IPS-15b (cell line): ENCODE results near the gene GPC3.
"Not testable (repeated sequence)": the region's sequence is repeated elsewhere in the genome, so short reads cannot be mapped to it uniquely, and the experiment has no call there.

Experiments
- H3K27me3 ChIP-seq: one replicate; pipeline ENCODE4 v1.6.1; 2013; ENCODE audit warnings: low read length; ENCODE audit not compliant: control insufficient read depth, insufficient read depth
- H3K36me3 ChIP-seq: one replicate; pipeline ENCODE4 v1.6.1; 2013; ENCODE audit warnings: low read length; ENCODE audit not compliant: control insufficient read depth, insufficient read depth
- H3K4me1 ChIP-seq: one replicate; pipeline ENCODE4 v1.6.1; 2013; ENCODE audit warnings: mild to moderate bottlenecking, low read length; ENCODE audit not compliant: control insufficient read depth, insufficient read depth
- H3K4me3 ChIP-seq: one replicate; pipeline ENCODE4 v1.5.1; 2013; ENCODE audit warnings: low read depth, low read length
- H3K9ac ChIP-seq: one replicate; pipeline ENCODE4 v1.6.1; 2013; ENCODE audit warnings: low read depth, mild to moderate bottlenecking, low read length
- H3K9me3 ChIP-seq: one replicate; pipeline ENCODE4 v1.6.1; 2013; ENCODE audit warnings: mild to moderate bottlenecking, low read length; ENCODE audit not compliant: control insufficient read depth, insufficient read depth

GPC3 gene

DNA sequence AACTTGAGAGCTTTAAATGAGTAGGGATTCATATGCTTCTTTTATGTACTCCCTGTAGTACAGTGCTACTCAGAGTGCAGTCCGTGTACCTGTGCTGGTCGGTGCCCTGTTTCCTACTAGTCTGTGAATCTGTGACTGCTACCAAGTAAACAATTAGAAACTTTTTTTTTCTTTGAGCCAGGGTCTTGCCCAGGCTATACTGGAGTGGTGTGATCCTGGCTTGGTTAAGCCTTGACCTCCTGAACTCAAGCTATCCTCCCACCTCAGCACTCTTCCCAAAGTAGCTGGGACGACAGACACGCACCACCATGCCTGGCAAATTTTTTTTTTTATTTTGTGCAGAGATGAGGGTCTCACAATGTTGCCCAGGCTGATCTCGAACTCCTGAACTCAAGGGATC, 6.4 kb upstream of the GPC3 start:
- Histone ChIP-seq H3K4me1 (peaks cover 24% of the 10 kb centered on the region), H3K4me3 (no peak overlapping the region), H3K36me3 (no peaks in the 10 kb centered on the region), H3K27me3 (peaks cover 6% of the 10 kb centered on the region), H3K9ac (no peak overlapping the region), H3K9me3 (no peaks in the 10 kb centered on the region)

DNA sequence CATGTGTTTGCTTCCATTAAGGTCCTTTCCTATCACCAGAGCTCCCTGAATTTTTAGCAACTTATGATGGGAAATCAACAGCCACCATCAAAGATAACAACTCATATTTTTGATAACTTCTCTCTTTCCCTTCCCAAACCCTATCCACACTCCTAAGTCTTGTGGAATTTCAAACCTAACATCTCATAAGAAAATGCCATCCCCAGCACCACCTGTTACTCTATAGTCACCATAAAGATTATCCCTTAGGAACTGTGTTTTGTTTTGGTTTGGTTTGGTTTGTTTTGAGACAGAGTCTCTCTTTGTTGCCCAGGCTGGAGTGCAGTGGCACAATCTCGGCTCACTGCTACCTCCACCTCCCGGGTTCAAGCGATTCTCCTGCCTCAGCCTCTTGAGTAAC, 5.7 kb upstream of the GPC3 start:
- not testable (repeated sequence) for H3K9me3 ChIP-seq, H3K36me3 ChIP-seq, H3K27me3 ChIP-seq, H3K4me3 ChIP-seq, H3K9ac ChIP-seq
- peaks cover 24% of the 10 kb centered on the region for H3K4me1 ChIP-seq

- peaks cover 24% of the 10 kb centered on the region for H3K4me1 ChIP-seq
- no peak overlapping the region for H3K9ac ChIP-seq
- no peaks in the 10 kb centered on the region for H3K36me3 ChIP-seq
- no peaks in the 10 kb centered on the region for H3K9me3 ChIP-seq
- H3K27me3 ChIP-seq, result peaks cover 7% of the 10 kb centered on the region
- H3K4me3 ChIP-seq, result no peak overlapping the region
Observed at GRCh38 chrX:133989993-133990392, 4.6 kb upstream of the GPC3 start.

DNA sequence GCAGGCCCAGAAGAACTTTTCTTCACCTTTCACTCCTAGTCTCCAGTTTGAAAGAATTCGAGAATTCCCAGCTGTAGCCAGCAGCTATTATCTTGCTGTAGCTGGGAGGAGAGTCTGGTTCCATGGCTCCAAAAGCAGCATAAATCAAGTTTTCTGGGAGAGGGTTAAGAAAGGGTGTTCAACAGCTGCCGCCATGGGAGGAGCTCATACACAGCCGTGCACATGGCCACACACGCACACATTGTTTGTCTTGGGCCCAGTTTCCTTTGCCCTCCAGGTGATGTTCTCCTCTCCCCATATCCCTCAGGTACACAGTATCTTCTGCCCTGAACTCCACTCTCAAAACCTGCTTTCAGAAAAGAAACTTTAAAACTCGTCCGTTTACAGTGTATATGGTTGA, 4.1 kb upstream of the GPC3 start:
- Histone ChIP-seq H3K4me1 (peaks cover 24% of the 10 kb centered on the region), H3K9ac (no peak overlapping the region)

GRCh38 chrX:133988010-133988409, 2.6 kb upstream of the GPC3 start:
- no peaks in the 10 kb centered on the region for H3K36me3 ChIP-seq
- peaks cover 17% of the 10 kb centered on the region for H3K27me3 ChIP-seq
- no peak overlapping the region for H3K9ac ChIP-seq
- peaks cover 29% of the 10 kb centered on the region for H3K4me1 ChIP-seq
- no peak overlapping the region for H3K4me3 ChIP-seq
- no peaks in the 10 kb centered on the region for H3K9me3 ChIP-seq

More for the DNA sequence above, 4.1 kb upstream of the GPC3 start:
- Histone ChIP-seq H3K9me3 (no peaks in the 10 kb centered on the region), H3K4me3 (no peak overlapping the region), H3K27me3 (peaks cover 12% of the 10 kb centered on the region), H3K36me3 (no peaks in the 10 kb centered on the region)

DNA sequence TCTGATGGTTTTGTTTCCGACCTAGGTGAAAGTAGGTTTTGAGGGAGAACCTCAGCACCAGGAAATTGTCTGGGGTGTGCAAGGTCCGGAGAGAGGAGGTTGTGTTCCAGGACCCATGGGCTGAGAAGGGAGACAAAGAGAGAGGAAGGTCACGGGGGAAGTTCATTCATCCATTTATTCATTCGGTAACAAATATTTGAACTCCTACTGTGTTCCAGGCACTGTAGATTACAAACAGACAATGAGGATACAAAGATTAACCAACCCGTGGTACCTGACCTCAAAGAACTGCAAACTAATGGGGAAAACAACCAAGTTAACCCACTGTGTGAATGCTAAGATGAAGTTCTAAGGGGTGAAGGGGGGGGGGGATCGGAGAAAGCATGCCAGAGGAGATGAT, 1.8 kb upstream of the GPC3 start:
- Histone ChIP-seq H3K9ac (no peak overlapping the region), H3K4me3 (no peak overlapping the region)

DNA sequence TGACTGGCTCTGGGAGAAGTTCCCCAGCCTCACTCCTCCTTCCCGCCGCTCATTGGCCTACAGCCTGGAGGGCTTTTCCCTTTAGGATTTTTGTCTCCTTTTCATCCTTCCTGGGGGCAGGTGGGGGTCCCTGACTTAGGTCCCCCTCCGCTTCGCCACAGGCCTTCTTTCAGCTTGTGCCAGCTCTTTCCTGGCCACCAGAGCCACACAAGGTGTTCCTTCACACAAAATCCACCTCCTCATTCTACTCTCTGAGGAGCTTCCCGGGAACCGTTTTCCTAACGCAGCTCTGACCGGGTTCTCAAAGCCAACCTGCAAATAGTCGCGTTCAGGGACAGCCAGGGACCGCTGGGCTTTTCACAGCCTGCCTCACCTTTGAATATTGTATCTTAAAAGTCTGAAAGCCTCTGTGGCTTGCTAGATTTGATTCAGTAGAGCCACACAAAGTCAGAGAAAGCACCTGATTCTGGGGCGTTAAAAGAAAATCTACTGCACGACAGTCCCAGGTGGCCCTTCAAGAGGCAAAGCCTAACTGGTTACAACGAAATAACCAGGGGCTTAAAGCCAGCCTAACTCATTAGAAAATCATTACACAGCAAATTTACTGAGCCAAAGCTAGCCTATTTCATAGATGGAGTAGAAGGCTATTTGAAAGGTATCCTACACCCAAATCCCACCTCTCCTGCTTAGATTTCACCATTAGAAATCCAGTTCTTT, 731 bp upstream of the GPC3 start:
- Histone ChIP-seq H3K4me1 (peaks cover 44% of the 10 kb centered on the region), H3K27me3 (peaks cover 17% of the 10 kb centered on the region), H3K9ac (peak overlapping the region; percentile 50), H3K36me3 (no peaks in the 10 kb centered on the region), H3K9me3 (no peaks in the 10 kb centered on the region), H3K4me3 (peak overlapping the region; percentile 71)

More for the DNA sequence above, 1.8 kb upstream of the GPC3 start:
- Histone ChIP-seq H3K9me3 (no peaks in the 10 kb centered on the region), H3K4me1 (peaks cover 36% of the 10 kb centered on the region), H3K36me3 (no peaks in the 10 kb centered on the region), H3K27me3 (peaks cover 17% of the 10 kb centered on the region)

GRCh38 chrX:133984857-133985163, 584 bp downstream of the GPC3 start:
- Histone ChIP-seq H3K4me1 (peaks cover 46% of the 10 kb centered on the region), H3K36me3 (no peaks in the 10 kb centered on the region), H3K4me3 (peak overlapping the region; percentile 75), H3K27me3 (peaks cover 17% of the 10 kb centered on the region), H3K9me3 (no peaks in the 10 kb centered on the region), H3K9ac (peak overlapping the region; percentile 26)

DNA sequence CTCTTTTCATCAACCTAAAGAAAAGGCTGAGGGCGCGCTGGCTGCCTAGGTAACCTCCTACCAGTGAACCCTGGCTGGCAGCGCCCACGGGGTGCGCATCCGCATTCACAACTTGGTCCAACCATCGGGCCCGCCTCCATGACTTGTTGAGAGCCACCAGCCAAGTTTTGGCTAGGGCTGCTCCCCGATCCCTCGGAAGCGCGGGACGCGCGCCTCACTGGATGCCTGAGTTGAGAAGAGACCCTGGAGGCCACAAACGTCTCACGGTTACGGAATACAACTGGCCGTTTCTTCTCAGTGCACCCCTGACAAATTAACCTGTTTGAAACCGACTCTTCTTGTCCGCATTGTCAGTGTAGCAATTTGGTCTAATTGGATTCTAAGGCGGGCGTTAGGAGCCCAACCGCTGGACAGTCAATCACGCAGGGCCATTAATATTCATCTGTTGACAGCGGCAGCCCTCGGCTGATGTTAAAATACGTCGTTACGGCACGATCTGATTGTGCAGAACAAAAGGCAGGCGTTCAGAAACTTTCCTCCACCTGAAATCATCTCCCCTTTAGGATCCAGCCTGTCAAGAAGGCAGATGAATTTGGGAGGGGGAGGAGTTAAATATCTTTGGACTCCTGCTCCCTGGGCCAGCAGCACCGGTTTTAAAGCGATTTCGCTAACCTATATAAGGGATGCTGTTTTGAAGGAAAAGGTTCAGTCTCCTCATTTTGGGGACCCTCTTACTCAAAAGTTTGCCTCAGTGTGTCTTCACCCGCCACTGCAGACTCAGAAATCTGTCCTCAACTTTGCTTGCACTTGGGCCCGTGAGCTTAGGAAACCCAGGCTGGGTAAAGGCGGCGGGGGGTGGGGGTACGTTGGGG, 1.2 kb downstream of the GPC3 start:
- peaks cover 40% of the 10 kb centered on the region for H3K4me1 ChIP-seq
- H3K36me3 ChIP-seq, result no peaks in the 10 kb centered on the region
- no peak overlapping the region for H3K9ac ChIP-seq
- H3K9me3 ChIP-seq, result no peaks in the 10 kb centered on the region
- H3K4me3 ChIP-seq, result peak overlapping the region; percentile 75
- H3K27me3 ChIP-seq, result peaks cover 17% of the 10 kb centered on the region

- peak overlapping the region; percentile 75 for H3K4me3 ChIP-seq
- no peaks in the 10 kb centered on the region for H3K9me3 ChIP-seq
- H3K9ac ChIP-seq, result no peak overlapping the region
- H3K27me3 ChIP-seq, result peaks cover 17% of the 10 kb centered on the region
- no peaks in the 10 kb centered on the region for H3K36me3 ChIP-seq
- H3K4me1 ChIP-seq, result peaks cover 39% of the 10 kb centered on the region
Observed at GRCh38 chrX:133983256-133983973, 2.0 kb downstream of the GPC3 start.

GRCh38 chrX:133981924-133982323, 3.5 kb downstream of the GPC3 start:
- Histone ChIP-seq H3K9ac (no peak overlapping the region), H3K4me3 (no peak overlapping the region), H3K4me1 (peaks cover 25% of the 10 kb centered on the region), H3K36me3 (no peaks in the 10 kb centered on the region), H3K27me3 (peaks cover 12% of the 10 kb centered on the region), H3K9me3 (no peaks in the 10 kb centered on the region)
